H1 (cell line): ENCODE results near the gene SKAP1. TPM values are rescaled to one million over a fixed set of nuclear protein-coding genes. Genes with fewer than 3 reads are reported as not detected.

Source experiments
- CTCF ChIA-PET: fragments of 300-600 bp; sonication (Branson Sonifier 250); formaldehyde crosslinking; loops from one replicate; lab custom pipeline; 2021; ENCODE audit not compliant: partially characterized antibody; lab: Charles Lee
- POLR2A ChIA-PET: fragments of 300-600 bp; sonication (Branson Sonifier 250); formaldehyde crosslinking; loops from one replicate; lab custom pipeline; 2021; ENCODE audit warnings: inconsistent platforms; ENCODE audit not compliant: partially characterized antibody; lab: Charles Lee
- DNase-seq, 2 experiments: peaks; one replicate each; pipeline versions ENCODE4 v3.0.0 to v3.0.0-alpha.2; 2010 to 2022; ENCODE audit warnings: low spot score in 2 of 2, low read depth in 1 of 2, mixed read lengths in 1 of 2
- FAIRE-seq: peaks from 2 replicates; lab custom pipeline; 2011; peaks lifted over from hg19 to GRCh38; lab: Jason Lieb, UNC
- H2AFZ ChIP-seq: 2 replicates; pipeline ENCODE4 v1.8.1; 2012; ENCODE audit warnings: low read length, inconsistent platforms
- H2AK5ac ChIP-seq: 2 replicates; pipeline ENCODE4 v1.6.1; 2013; ENCODE audit warnings: low read depth, low read length
- H2BK120ac ChIP-seq: replicated peaks from 2 replicates; pipeline ENCODE3; 2013; ENCODE audit warnings: low read depth, low read length, inconsistent platforms
- H2BK12ac ChIP-seq: 2 replicates; pipeline ENCODE4 v1.6.1; 2013; ENCODE audit warnings: low read depth, low read length
- H2BK15ac ChIP-seq: 2 replicates; pipeline ENCODE4 v1.6.1; 2013; ENCODE audit warnings: low read length
- H2BK20ac ChIP-seq: 2 replicates; pipeline ENCODE4 v1.6.1; 2013; ENCODE audit warnings: low read length
- H2BK5ac ChIP-seq: 2 replicates; pipeline ENCODE4 v1.6.1; 2013; ENCODE audit warnings: low read depth, low read length
- H3K14ac ChIP-seq: 2 replicates; pipeline ENCODE4 v1.6.1; 2013; ENCODE audit warnings: inconsistent platforms; ENCODE audit not compliant: insufficient read length
- H3K18ac ChIP-seq: 2 replicates; pipeline ENCODE4 v1.6.1; 2013; ENCODE audit warnings: low read length; ENCODE audit errors: extremely low read depth
- H3K23ac ChIP-seq: 2 replicates; pipeline ENCODE4 v1.6.1; 2013; ENCODE audit warnings: inconsistent platforms; ENCODE audit not compliant: insufficient read length
- H3K23me2 ChIP-seq: 2 replicates; pipeline ENCODE4 v1.6.1; 2013; ENCODE audit warnings: low read depth, low read length
- H3K27ac ChIP-seq: 2 replicates; pipeline ENCODE4 v1.6.1; 2011; ENCODE audit warnings: low read depth, low read length, inconsistent platforms
- H3K27me3 ChIP-seq, 4 experiments: replicated peaks in 1 of 4; 1 replicate in 1 of 4; 2 replicates in 3 of 4; pipeline versions ENCODE4 v1.6.1 to v1.8.1; 2011 to 2013; ENCODE audit warnings: low read length in 3 of 4, mild to moderate bottlenecking in 3 of 4, inconsistent platforms in 2 of 4, mixed read lengths in 2 of 4, moderate library complexity in 1 of 4; ENCODE audit not compliant: control insufficient read depth in 3 of 4, insufficient read depth in 3 of 4; ENCODE audit errors: extremely low read depth in 1 of 4
- H3K36me3 ChIP-seq, 4 experiments: 2 replicates each; pipeline versions ENCODE4 v1.6.1 to v1.8.1; 2011 to 2013; ENCODE audit warnings: mild to moderate bottlenecking in 4 of 4, low read length in 3 of 4, moderate library complexity in 2 of 4, control low read depth in 1 of 4, inconsistent platforms in 1 of 4; ENCODE audit not compliant: insufficient read depth in 4 of 4, control insufficient read depth in 2 of 4
- H3K4ac ChIP-seq: replicated peaks from 2 replicates; pipeline ENCODE3; 2013; ENCODE audit warnings: low read length, low read depth, mixed read lengths, inconsistent platforms; ENCODE audit not compliant: insufficient read length
- H3K4me1 ChIP-seq, 4 experiments: replicated peaks in 1 of 4; 1 replicate in 1 of 4; 2 replicates in 3 of 4; pipeline versions ENCODE4 v1.6.1 to v1.8.1; 2011 to 2013; ENCODE audit warnings: low read length in 3 of 4, inconsistent platforms in 2 of 4, mixed read lengths in 1 of 4; ENCODE audit not compliant: insufficient read depth in 4 of 4, control insufficient read depth in 3 of 4
- H3K4me2 ChIP-seq, 2 experiments: 2 replicates each; pipeline versions ENCODE4 v1.6.1 to v1.8.1; 2011 to 2013; ENCODE audit warnings: low read depth in 2 of 2, low read length in 2 of 2, control low read depth in 1 of 2, inconsistent platforms in 1 of 2, mild to moderate bottlenecking in 1 of 2; ENCODE audit not compliant: insufficient read depth in 1 of 2
- H3K4me3 ChIP-seq, 4 experiments: fragments of 200-600, 300-600 bp in 1 of 4; sonication (generic), shearing (Covaris generic), sonication (Bioruptor Twin) in 1 of 4; 2 replicates each; pipeline versions ENCODE4 v1.5.1 to v1.8.1; 2011 to 2016; ENCODE audit warnings: low read length in 4 of 4, low read depth in 3 of 4, control low read depth in 2 of 4, inconsistent platforms in 2 of 4, mild to moderate bottlenecking in 2 of 4, mixed read lengths in 1 of 4, moderate library complexity in 1 of 4; ENCODE audit not compliant: insufficient read depth in 2 of 4; ENCODE audit errors: extremely low read depth in 1 of 4
- H3K56ac ChIP-seq: replicated peaks from 2 replicates; pipeline ENCODE3; 2013; ENCODE audit warnings: low read depth, mild to moderate bottlenecking, mixed read lengths, low read length, inconsistent platforms; ENCODE audit not compliant: insufficient read length
- H3K79me1 ChIP-seq: 2 replicates; pipeline ENCODE4 v1.6.1; 2013; ENCODE audit warnings: low read depth, low read length, control low read depth
- H3K79me2 ChIP-seq, 2 experiments: 2 replicates each; pipeline versions ENCODE4 v1.6.1 to v1.8.1; 2012 to 2013; ENCODE audit warnings: low read length in 2 of 2, mild to moderate bottlenecking in 2 of 2, inconsistent platforms in 1 of 2; ENCODE audit not compliant: insufficient read depth in 2 of 2, control insufficient read depth in 1 of 2
- H3K9ac ChIP-seq, 4 experiments: replicated peaks in 1 of 4; 1 replicate in 1 of 4; 2 replicates in 3 of 4; pipeline versions ENCODE4 v1.6.1 to v1.8.1; 2011 to 2013; ENCODE audit warnings: low read depth in 3 of 4, low read length in 3 of 4, control low read depth in 2 of 4, mild to moderate bottlenecking in 2 of 4, moderate library complexity in 2 of 4, inconsistent platforms in 1 of 4; ENCODE audit errors: extremely low read depth in 1 of 4
- H3K9me3 ChIP-seq, 2 experiments: 2 replicates each; pipeline versions ENCODE4 v1.6.1 to v1.8.1; 2012 to 2013; ENCODE audit warnings: mild to moderate bottlenecking in 2 of 2, moderate library complexity in 2 of 2, control low read depth in 1 of 2, inconsistent platforms in 1 of 2, low read depth in 1 of 2, low read length in 1 of 2, mixed read lengths in 1 of 2; ENCODE audit not compliant: insufficient read depth in 2 of 2
- H4K20me1 ChIP-seq, 2 experiments: replicated peaks in 1 of 2; 2 replicates each; pipeline versions ENCODE3 to v1.8.1; 2011 to 2013; ENCODE audit warnings: inconsistent platforms in 2 of 2, low read length in 2 of 2, mild to moderate bottlenecking in 1 of 2; ENCODE audit not compliant: insufficient read depth in 2 of 2, control insufficient read depth in 1 of 2
- H4K5ac ChIP-seq: 2 replicates; pipeline ENCODE4 v1.6.1; 2013; ENCODE audit warnings: low read length, low read depth, mixed read lengths, inconsistent platforms; ENCODE audit not compliant: insufficient read length
- H4K8ac ChIP-seq: 2 replicates; pipeline ENCODE4 v1.8.0; 2013; ENCODE audit warnings: mild to moderate bottlenecking, moderate library complexity, low read length, inconsistent platforms; ENCODE audit not compliant: insufficient read depth; ENCODE audit errors: extremely low read depth
- H4K91ac ChIP-seq: replicated peaks from 2 replicates; pipeline ENCODE3; 2013; ENCODE audit warnings: low read length, mixed read lengths, inconsistent platforms; ENCODE audit not compliant: insufficient read length
- ASH2L ChIP-seq: fragments of 200-600, 300-600 bp; sonication (generic); IDR thresholded peaks from one replicate; pipeline ENCODE4 v1.7.1; 2017; ENCODE audit warnings: low read length
- CREB1 ChIP-seq: IDR thresholded peaks from 2 replicates; pipeline ENCODE4 v1.6.1; 2012; ENCODE audit warnings: inconsistent platforms
- EP300 ChIP-seq, 2 experiments: IDR thresholded peaks; 1 replicate in 1 of 2; 2 replicates in 1 of 2; pipeline ENCODE4 v1.6.1; 2011 to 2012; ENCODE audit warnings: low read depth in 2 of 2, low read length in 2 of 2, mild to moderate bottlenecking in 2 of 2, borderline replicate concordance in 1 of 2, inconsistent platforms in 1 of 2, moderate library complexity in 1 of 2
- RNF2 ChIP-seq: fragments of 200-900, 300-1000 bp; sonication (generic); IDR thresholded peaks from 2 replicates; pipeline ENCODE4 v1.7.1; 2016; ENCODE audit warnings: borderline replicate concordance, low read depth, mild to moderate bottlenecking, antibody characterized with exemption, low read length; ENCODE audit not compliant: poor library complexity, severe bottlenecking; ENCODE audit errors: missing control alignments
- SUZ12 ChIP-seq: fragments of 200-600 bp; sonication (generic); IDR thresholded peaks from 2 replicates; pipeline ENCODE4 v1.6.1; 2012; ENCODE audit warnings: mild to moderate bottlenecking, inconsistent platforms, low read length, moderate library complexity, mixed read lengths
- TBP ChIP-seq: IDR thresholded peaks from 2 replicates; pipeline ENCODE4 v1.6.1; 2011; ENCODE audit warnings: low read depth, low read length, improper control_type of control experiment
- WGBS, 2 experiments: shearing (Covaris generic) in 1 of 2; methylation state at CpG; one replicate each; pipeline versions ENCODE4 v1.1.6 to v1.1.7; 2013 to 2015; ENCODE audit warnings: low lambda C conversion rate in 2 of 2, mixed read lengths in 2 of 2, inconsistent platforms in 1 of 2, low coverage in 1 of 2, missing lambda C conversion rate in 1 of 2; ENCODE audit not compliant: insufficient replicate concordance in 2 of 2, insufficient coverage in 1 of 2, insufficient read length in 1 of 2; ENCODE audit errors: extremely low coverage in 1 of 2, missing lambda C conversion rate in 1 of 2; 5-methylcytosine and 5-hydroxymethylcytosine counted together
- polyA plus RNA-seq, 7 experiments: library from polyadenylated mRNA; depleted of rRNA in 3 of 7; stranded (reverse) in 5 of 7; unstranded in 2 of 7; fragments of >200 nt in 5 of 7; fragments of 200-250 nt in 2 of 7; gene quantifications; 1 replicate in 5 of 7; 2 replicates in 1 of 7; 4 replicates in 1 of 7; pipeline versions ENCODE4 v1.2.1 to v1.2.3, GENCODE V29; 2011 to 2013; ENCODE audit warnings: missing spikeins in 2 of 7, mixed read lengths in 2 of 7
- total RNA-seq: library from RNA; stranded (reverse); fragmentation: NEBNext Ultra II Directional; extraction: Animal tissue kit (Norgen Biotek cat#: 25700); gene quantifications from 2 replicates; pipeline ENCODE4 v1.2.1, GENCODE V29; 2021

Gene SKAP1
- total and polyA plus RNA-seq, 2 of the 8 experiments (the other 6 are each of a cell fraction or from before 2014, with no cell fraction given), result not detected

- no peak overlapping the region for H3K4me3 ChIP-seq
- no peaks in the 10 kb centered on the region for H3K23me2 ChIP-seq
- no peak overlapping the region for H3K56ac ChIP-seq
- H4K20me1 ChIP-seq, result no peaks in the 10 kb centered on the region
- 90% methylated on average over 1 of the region's 1 CpG; no CpG with 5 or more reads in 1 of the 2 experiments for WGBS, 2 experiments
- POLR2A ChIA-PET, result no interaction called here
- H3K4me2 ChIP-seq, result no peak overlapping the region
- no peak overlapping the region for H2AFZ ChIP-seq
- no peak overlapping the region for H2BK20ac ChIP-seq
- H3K9ac ChIP-seq, result no peak overlapping the region
- DNase-seq (no peak), FAIRE-seq (no peak)
- H3K79me2 ChIP-seq, result no peaks in the 10 kb centered on the region
- no peak overlapping the region for H2BK5ac ChIP-seq
- H3K79me1 ChIP-seq, result no peaks in the 10 kb centered on the region
- no peak overlapping the region for H2BK15ac ChIP-seq
- H3K14ac ChIP-seq, result no peak overlapping the region
- H2BK12ac ChIP-seq, result no peak overlapping the region
- H3K36me3 ChIP-seq, result no peaks in the 10 kb centered on the region
- peak overlapping the region; percentile 59 for H4K5ac ChIP-seq
- TF ChIP-seq RNF2 (no peak), ASH2L (no peak), EP300 (IDR thresholded peaks at IDR 0.05; ENCODE audit: borderline replicate concordance in 1 of 2, low read depth in 2 of 2, low read length in 2 of 2) (no peak), CREB1 (no peak), SUZ12 (no peak), TBP (no peak)
- CTCF ChIA-PET, result interaction anchor here (0.7 to 3.3 kb wide), 7 partner anchors 9 to 111 kb away, joined by 3 to 15 read pairs (median 4); no protein-coding TSS in a partner anchor
- peak overlapping the region; percentile 66 for H2BK120ac ChIP-seq
- H3K9me3 ChIP-seq, result no peaks in the 10 kb centered on the region
- no peak overlapping the region for H4K8ac ChIP-seq
- H2AK5ac ChIP-seq, result no peak overlapping the region
- H3K27ac ChIP-seq, result no peak overlapping the region
- peaks cover 0 to 12% (median 7%) of the 10 kb centered on the region in 4 experiments; a peak in 3 of 7 replicates for H3K4me1 ChIP-seq
- no peak overlapping the region for H4K91ac ChIP-seq
- H3K4ac ChIP-seq, result no peak overlapping the region
- H3K18ac ChIP-seq, result 0 out of 2 replicates have a peak overlapping the region, but pooled peaks have one; percentile 5
- no peak overlapping the region for H3K23ac ChIP-seq
- 0 out of 7 replicates have a peak, but pooled peaks cover 0 to 2% (median 0%) of the 10 kb centered on the region in 4 experiments for H3K27me3 ChIP-seq
These were observed 238.7 kb downstream of the SKAP1 start for GRCh38 chr17:48191362-48191761.
